GM18867 (cell line): Measurements from ENCODE around the gene MON1B.
"Not testable (repeated sequence)": the region's sequence is repeated elsewhere in the genome, so short reads cannot be mapped to it uniquely, and the experiment has no call there.

Experiments used
- ATAC-seq: cut with Tn5 transposase; IDR thresholded peaks from one replicate; pipeline ENCODE4 v1.9.1; 2021; ENCODE audit warnings: mild to moderate bottlenecking, moderate library complexity; ENCODE audit not compliant: unreplicated experiment

Gene MON1B

GRCh38 chr16:77238593-77238992, 47.6 kb downstream of the MON1B start:
- no peak for ATAC-seq

GRCh38 chr16:77242471-77242870, 51.5 kb downstream of the MON1B start:
- ATAC-seq: not testable (repeated sequence)

GRCh38 chr16:77246150-77246549, 55.2 kb downstream of the MON1B start:
- no peak for ATAC-seq

GRCh38 chr16:77250400-77250799, 59.4 kb downstream of the MON1B start:
- ATAC-seq: no peak
